HG02943 (cell line): Measurements from ENCODE around the gene C1orf50.
"Not testable (repeated sequence)": the region's sequence is repeated elsewhere in the genome, so short reads cannot be mapped to it uniquely, and the experiment has no call there.

Source experiments
- ATAC-seq: cut with Tn5 transposase; IDR thresholded peaks from one replicate; pipeline ENCODE4 v1.9.1; 2021; ENCODE audit warnings: mild to moderate bottlenecking, low read depth, moderate library complexity; ENCODE audit not compliant: unreplicated experiment

Gene C1orf50

DNA sequence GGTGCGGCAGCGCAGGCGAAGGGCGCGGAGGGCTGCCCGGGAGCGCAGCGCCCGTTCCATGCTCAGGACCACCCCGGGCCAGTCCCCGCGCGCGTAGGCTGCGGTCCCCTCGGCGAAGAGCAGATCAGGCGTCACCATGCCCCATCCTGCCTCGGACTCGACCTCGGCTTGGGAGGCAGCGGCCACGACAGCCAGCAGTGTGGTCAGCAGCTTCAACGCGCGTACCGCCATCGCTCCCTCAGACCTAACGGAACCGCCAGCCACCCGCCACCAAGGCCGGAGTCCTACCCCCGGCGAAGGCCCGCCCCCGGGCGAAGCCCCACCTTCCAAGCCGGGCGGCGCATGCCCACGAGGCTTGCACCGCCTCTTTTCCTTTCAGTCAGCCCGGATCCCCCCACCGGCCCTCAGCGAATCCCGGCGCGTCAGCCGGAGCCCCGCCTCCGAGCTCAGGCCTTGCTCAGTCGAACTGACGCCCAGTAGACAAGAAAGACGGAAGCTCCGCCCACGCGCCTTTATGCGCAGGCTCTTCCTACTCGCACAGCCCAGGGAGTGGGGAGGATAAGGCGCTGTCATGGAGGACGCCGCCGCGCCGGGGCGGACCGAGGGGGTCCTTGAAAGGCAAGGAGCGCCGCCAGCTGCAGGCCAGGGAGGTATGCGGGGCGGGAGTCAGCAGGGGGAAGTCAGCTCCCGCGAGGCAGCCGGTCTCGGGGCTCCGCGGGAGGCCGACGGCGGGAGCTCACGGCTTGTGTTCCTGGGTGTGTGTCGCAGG lies at the start of gene C1orf50, which contains the start of gene P3H1:
C1orf50 (plus strand) TSS at position 509 of the 769 bp plus-strand sequence; CDS start at position 572, 63 bp downstream.
P3H1 (minus strand) TSS at position 288 of the 769 bp plus-strand sequence; CDS start at position 231, 57 bp downstream.
- ATAC-seq: peak; percentile 86

DNA sequence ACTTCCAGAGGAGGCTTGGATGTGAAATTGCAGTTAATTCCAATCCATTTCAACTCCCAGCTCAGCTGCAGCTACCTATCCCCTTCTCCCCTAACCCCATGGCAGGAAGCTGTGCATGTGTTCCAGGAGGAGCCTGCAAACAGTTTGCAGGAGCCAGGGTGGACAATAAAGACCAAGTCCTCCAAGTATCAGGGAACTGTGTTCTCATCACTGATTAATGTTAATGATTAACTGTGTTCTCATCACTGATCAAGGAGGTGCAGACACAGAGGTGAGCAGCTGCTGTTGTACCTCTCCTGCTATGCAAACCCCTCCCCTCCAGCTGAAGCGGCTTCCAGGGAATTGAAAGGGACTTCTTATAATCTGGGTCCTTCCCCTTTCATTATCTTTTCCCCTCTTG lies 46.2 kb upstream of the C1orf50 start:
- no peak for ATAC-seq

DNA sequence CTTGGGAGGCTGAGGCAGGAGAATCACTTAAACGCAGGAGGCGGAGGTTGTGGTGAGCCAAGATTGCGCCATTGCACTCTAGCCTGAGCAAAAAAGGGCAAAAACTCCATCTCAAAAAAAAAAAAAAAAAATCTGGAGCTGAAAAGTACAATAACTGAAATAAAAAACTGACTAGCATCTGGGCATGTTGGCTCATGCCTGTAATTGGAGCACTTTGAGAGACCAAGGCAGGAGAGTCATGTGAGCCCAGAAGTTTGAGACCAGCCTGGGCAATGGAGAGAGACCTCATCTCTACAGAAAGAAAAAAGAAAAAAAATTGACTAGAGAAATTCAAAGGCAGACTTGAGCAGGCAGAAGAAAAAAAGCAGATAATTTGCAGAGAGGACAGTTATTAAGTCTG lies 45.1 kb upstream of the C1orf50 start:
- no peak for ATAC-seq

DNA sequence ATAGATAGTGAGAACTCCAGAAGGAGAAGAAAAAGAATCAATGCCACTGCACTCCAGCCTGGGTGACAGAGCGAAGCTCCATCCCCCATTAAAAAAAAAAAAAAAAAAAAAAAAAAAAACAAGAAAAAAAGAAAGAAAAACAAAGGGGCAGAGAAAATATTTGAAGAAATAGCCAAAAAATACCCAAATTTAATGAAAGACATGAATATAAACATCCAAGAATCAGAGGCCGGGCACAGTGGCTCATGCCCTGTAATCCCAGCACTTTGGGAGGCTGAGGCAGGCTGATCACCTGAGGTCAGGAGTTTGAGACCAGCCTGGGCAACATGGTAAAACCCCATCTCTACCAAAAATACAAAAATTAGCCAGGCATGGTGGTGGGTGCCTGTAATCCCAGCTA lies 44.6 kb upstream of the C1orf50 start:
- not testable (repeated sequence) for ATAC-seq

DNA sequence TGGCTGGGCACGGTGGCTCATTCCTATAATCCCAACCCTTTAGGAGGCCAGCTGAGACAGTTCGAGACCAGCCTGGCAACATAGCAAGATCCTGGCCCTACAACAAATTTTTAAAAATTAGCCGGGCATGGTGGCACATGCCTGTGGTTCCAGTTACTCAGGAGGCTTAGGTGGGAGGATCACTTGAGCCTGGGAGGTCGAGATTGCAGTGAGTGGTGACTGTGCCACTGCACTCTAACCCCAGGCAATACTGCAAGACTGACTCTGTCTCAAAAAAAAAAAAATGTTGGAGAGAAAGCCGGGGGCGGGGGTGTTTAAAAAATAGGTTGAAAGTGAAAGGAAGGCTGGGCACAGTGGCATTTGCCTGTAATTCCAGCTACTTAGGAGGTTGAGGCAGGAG lies 43.5 kb upstream of the C1orf50 start:
- ATAC-seq: no peak

DNA sequence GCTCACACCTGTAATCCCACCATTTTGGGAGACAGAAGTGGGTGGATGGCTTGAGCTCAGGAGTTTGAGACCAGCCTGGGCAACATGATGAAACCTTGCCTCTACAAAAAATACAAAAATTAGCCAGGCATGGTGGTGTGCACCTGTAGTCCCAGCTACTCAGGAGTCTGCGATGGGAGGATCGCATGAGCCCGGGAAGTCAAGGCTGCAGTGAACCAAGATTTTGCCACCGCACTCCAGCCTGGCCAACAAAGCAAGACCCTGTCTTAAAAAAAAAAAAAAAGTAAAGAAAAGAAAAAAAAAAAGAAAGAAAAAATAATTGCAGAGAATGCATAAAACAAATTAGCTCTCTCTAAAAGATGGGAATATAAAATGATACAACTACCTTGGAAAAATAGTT lies 41.2 kb upstream of the C1orf50 start:
- not testable (repeated sequence) for ATAC-seq

DNA sequence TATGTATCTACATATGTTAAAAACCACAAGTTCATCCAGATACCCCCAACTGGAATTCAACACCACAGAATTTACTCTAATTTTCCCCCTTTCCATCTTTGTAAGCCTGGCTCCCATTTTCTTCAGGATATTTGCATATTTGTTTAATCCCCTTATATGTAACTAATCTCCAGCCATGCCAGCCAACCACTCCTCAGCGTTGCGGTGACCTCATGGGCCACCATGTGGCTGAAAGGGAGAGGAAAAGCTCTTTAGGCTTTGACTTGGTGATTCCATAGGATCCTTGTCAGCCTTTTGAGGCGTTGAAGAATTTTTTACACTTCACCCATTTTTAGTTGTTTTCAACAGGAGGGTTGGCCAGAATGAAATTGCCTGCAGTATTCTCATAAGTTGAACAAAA lies 37.0 kb upstream of the C1orf50 start:
- ATAC-seq: no peak

DNA sequence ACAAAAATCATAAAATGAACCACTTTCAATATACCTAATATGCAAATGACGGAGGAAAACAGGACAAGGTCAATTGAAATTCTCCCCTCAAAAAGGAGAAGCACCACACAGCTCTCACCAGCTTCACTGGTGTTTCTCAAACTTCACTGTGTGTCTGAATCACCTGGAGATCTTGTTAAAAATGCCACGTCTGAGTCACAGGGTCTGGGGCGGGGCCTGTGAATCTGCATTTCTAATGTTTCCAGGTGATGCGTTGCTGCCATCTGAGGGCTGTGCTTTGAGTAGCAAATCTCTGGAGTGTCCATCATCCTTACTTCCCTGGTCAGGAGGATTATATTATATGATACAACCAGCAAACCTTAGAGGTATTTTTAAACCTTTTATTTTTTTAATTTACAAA lies 36.1 kb upstream of the C1orf50 start:
- ATAC-seq: no peak

DNA sequence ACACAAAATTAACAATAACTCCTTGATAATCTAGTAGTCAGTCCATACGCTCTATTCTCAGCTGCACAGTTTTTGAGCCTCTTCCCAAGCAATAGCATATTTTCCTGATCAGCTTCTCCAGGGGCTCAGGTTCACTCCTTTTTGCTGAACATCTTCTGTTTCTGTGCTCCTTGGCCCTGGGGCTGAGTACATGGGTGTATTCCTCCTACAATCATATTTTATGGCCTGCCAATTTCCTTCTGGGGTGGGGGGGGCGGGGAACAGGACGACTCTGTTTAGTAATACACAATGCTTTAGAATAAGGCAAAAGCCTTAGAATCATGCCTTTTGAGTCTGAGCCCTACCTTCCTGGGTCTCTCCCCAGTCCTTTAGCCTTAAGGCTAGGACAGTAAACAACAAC lies 35.5 kb upstream of the C1orf50 start:
- no peak for ATAC-seq

DNA sequence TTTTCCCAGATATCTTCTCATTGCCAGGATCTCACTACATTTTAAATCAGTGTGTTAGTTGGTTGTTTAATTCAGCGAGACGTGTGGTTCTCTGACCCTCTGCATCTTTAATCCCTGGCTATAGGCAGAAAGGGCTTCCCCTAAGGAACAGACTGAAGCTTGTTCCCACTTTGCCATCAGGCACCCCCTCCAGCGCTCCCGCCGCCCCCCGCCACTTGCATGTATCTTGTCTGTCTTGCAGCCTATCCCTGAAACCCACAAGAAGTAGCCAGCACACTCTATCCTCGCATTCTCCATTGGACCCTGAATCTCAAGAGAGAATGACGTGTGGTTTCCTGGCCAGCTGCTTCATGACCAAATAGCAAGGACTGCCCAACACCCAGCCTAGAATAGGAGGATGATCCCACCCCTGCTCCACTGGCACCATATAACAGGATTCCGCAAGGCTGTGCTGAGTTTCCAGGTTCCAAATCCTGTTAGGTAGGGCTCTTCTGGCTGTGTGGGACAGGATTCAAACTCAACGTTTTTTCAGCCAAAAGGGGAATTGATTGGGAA lies 34.8 kb upstream of the C1orf50 start:
- no peak for ATAC-seq

DNA sequence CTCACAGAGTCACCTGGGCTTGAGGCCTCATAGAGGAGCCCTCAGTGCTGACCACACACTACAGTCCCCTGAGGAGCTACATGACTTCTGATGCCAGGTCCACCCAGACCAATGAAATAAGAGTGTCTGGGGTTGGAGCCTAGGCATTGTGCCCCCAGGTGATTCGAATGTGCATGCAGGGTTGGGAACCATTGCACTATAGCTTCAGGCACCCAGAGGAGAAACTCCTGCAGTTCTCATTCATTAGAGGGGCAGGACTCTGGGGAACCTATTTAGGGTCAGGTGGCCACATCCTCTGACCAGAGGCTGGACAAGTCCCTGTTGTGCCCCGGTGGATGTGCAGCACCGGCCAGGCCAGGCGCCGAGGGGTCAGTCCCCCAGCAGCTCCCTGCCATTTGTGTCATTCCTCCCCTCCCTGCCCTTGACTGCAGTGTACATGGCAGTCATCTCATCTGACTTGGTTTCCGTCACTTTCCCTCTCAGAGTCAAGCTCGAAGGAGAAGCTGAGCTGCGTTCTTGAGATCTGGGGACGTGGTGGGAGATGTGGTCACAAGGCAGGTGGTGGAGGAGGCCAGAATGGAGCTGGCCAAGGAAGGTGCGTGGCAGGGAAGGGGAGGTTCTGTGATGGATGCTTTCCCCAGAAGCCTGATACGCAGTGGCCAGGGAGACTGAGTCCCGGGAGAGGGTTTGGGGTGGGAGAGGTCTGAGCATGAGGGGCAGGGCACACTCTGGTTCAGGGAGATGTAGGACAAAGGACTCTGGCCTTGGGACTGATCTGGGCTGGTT lies 33.4 kb upstream of the C1orf50 start:
- ATAC-seq: no peak

DNA sequence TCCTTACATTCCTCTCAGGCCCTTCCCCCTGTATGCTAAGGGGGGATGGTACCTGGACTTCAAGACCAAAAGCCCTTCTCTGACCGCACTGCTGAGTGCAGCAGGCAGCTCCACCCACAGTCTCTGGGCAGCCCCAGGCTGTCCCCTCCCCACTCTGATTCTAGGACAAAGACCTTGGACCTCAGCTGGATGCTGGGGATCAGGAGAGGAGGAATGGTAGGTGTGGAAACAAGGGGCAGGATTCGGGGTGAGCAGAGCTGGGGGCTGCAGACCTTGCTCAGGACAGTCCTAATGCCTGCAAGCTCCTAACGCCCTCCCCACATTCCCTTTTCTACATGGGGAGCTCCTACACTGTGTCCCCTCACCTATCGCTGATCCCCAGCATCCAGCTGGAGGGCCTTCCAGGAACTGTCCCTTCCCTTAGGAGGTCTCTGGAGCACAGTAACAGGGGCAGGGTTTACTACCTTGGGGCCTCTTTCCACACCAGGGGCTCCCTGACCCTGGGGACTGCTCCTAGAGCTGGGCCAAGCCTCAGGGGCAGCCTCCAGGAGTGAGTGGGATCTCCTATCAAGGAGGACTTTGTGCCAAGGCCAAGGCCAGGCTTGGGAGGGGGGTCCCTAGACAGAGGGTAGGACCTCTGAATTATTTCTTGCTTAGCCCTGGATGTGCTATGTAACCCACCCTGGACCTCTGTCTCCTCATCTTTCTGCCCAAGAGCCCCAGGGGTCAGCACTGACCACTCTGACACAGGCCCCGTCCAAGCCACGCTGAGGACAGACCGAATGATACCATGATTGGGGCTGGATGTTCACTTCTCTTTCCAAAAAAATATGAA lies 32.6 kb upstream of the C1orf50 start:
- ATAC-seq: no peak

DNA sequence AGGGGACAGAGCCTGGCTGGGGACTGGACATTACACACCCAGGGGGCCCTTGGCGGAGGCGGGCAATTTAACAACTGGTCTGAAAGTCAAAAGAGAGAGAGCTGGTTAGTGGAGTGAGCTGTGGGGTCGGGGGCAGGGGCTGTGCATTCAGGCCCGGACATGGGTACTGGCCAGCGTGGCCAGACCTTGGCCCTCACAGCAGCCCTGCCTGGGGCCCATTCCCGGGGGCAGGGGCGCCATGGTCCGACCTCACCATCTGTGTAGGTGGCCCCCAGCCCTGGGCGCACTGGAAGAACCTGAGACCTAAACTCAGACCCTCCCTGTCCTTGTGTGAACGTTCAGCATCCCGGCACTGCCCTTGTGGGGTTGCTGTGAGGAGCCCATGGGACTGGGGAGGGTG lies 32.0 kb upstream of the C1orf50 start:
- ATAC-seq: no peak

DNA sequence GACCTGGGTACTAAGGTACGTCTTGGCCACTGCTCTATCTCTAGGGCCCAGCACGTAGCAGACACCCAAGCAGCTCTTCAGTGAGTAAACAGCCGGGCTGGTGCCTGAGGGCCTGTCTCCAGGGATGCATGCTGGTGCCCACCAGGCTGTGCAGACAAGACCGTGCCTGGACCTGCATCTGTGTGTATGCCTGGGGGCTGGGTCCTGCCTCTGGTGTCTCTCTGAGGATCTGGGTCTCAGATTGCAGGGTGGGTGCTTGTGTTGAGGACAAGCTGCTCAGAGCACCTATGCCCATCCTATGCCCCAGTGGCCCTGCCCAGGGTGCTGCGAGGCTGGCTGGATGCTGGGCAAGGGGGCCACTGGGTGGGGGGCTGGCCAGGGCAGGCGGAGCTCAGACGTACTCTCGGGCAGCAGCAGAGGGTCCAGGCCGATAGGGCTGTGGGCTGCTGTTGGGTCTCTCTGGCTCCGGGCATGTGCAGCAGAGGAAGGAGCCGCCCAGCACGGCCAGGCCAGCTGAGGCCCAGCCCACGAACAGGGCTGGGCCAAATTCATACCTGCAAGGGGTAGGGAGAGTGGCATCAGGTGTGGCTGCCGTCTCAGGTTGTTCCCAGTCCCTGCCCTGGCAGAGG lies 31.5 kb upstream of the C1orf50 start:
- no peak for ATAC-seq

DNA sequence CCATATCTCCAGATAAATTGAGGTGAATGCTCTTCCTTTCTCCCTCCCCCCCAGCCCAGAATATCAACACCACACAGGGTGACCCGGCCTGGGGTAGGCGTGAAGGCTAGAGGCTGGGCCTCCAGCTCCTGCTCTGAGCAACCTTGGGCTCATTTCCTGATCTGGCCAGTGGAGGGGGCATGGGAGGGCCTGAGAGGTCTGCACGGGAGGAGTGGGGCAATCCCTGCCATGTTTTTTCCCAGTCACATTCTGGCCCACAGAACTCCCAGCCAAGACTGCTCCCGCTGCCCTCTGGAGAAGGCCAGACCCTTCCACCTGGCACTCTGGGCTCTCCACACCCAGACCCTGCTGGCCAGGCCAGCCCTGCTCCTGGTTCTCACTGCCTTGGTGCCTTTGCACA lies 30.9 kb upstream of the C1orf50 start:
- ATAC-seq: no peak

DNA sequence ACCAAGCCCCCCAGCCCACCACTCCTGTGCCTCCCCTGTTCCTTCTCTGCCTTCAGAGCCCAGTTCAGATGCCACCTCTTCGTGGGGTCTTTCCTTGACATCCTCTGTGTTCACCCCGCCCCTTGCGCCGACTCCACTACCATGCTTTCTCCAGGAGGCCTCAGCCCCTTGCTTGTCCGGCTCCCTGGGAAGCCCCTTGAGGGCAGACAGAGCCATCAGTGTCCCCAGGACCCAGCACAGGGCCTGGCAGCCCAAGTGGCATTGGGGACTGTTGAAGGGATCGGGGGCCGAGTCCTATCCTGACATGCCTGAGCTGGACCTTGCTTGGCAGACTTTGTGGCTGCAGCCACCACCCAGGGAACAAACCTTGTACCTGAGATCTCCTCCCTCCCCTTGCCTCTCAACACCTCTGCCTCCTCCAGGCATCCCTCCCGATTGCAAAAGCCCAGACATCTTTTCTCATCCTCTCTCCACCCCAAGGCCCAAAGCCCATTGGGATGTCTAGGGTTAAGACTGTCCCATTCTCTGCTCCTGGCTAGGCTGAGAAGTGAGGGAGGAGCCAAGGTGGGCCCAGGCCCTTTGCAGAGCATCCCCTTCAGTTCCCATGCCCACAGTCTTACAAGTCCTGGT lies 30.4 kb upstream of the C1orf50 start:
- no peak for ATAC-seq

DNA sequence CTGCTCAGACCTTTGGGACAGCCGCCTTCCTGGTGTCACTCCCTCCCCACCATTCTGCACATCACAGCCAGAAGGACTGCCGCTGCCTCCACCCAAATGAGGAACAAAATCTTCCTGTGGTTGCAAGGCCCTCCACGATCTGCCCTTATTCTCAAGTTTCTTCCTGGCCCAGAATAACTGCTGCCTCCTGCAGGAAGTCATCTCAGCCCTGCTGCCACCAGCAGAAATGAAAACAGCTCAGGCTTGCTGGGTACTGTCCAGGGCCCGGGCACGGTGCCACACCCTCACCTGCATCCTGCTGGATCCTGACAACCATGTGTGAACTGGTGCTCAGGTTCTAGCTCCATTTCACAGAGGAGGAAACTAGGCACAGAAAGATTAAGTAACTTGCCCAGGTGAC lies 29.8 kb upstream of the C1orf50 start:
- ATAC-seq: no peak

DNA sequence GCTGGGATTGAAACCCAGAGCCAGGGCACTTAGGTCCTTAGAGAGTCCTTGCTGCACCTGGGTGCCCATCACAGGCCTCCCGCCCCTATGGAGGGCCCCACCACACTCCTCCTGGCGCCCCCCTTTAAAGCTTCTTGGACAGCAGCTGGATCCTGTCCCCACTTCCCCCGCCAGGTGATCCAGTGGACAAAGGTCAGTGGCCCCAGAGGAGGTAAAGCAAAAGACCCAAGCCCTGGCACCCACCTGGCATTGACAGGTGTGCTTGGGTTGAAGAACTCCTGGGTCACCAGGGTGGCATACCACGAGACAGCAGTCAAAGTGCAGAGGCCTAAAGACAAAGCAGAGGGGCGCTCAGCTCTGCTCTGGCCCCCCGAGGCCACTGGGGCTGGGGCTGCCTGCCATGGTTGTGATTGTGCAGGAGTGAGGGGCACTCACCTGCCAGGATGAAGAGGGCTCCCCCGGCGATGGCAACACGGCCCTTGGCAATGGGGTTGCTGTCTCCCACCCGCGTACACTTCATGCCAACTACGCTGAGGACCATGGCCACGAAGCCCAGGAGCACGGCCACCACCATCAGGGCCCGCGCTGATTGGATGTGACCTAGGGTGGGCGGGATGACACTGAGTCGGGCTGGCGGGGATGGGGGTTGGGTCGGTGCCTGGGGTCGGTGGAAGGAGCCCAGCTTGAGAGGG lies 28.9 kb upstream of the C1orf50 start:
- ATAC-seq: no peak

DNA sequence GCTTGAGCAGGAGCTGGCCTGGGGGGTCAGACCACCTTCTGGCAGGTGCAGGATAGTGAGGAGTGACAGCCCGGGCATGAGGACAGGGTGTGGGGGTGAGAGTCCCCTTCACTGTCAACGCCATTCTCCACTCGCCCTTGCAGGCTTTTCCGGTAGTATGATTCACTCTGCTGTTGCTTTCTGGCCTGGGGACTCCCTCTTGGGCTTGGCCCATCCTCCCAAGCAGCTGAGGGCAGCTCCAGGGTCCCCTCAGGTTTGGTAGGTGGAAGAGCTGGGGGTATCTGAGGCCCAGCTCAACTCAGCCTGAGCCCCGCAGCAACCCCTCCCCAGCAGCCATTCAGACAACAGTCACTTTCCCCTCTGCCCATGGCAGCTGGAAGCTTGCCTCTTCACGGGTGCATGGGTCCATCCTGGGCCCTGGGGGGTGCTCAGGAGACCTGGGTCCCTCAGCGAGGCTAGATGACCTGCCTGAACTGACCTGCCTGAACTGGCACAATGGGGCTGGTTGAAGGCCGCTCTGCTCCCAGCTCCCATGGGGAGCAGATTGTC lies 28.3 kb upstream of the C1orf50 start:
- ATAC-seq: no peak
